Endothelial cell of umbilical vein (primary cell): Measurements from ENCODE around the gene BTBD19. TPM values are rescaled to one million over a fixed set of nuclear protein-coding genes. Genes with fewer than 3 reads are reported as not detected.

Experiments
- BruUV-seq: library from RNA; stranded (reverse); fragments of 400-500 nt; replicated peaks from 2 replicates; lab custom pipeline; 2021; lab: Mats Ljungman, UMichigan
- CTCF ChIA-PET: fragments of 300-600, 350-600 bp; sonication (Branson Sonifier 250); formaldehyde crosslinking; loops from one replicate; lab custom pipeline; 2021; ENCODE audit warnings: antibody characterized with exemption, inconsistent platforms; lab: Charles Lee
- POLR2A ChIA-PET: fragments of 300-600, 350-600 bp; sonication (Branson Sonifier 250); formaldehyde crosslinking; loops from one replicate; lab custom pipeline; 2021; ENCODE audit warnings: antibody characterized with exemption, inconsistent platforms; lab: Charles Lee
- DNase-seq: peaks from one replicate; pipeline ENCODE4 v3.0.0-alpha.2; 2011; ENCODE audit warnings: low read depth, low spot score
- FAIRE-seq: peaks from 2 replicates; lab custom pipeline; 2011; peaks lifted over from hg19 to GRCh38; lab: Jason Lieb, UNC
- H2AFZ ChIP-seq: 2 replicates; pipeline ENCODE4 v1.6.0; 2012; ENCODE audit warnings: low read depth, low read length, control low read depth, inconsistent platforms
- H3K27ac ChIP-seq: 2 replicates; pipeline ENCODE4 v1.5.1; 2011; ENCODE audit warnings: low read depth, mild to moderate bottlenecking, control low read depth, low read length, moderate library complexity; ENCODE audit not compliant: insufficient read depth
- H3K27me3 ChIP-seq, 2 experiments: 2 replicates each; pipeline versions ENCODE4 v1.6.0 to v1.6.1; 2011; ENCODE audit warnings: low read length in 2 of 2, mixed read lengths in 1 of 2; ENCODE audit not compliant: control insufficient read depth in 2 of 2, insufficient read depth in 2 of 2
- H3K36me3 ChIP-seq, 2 experiments: 2 replicates in 1 of 2; 3 replicates in 1 of 2; pipeline ENCODE4 v1.5.1; 2011; ENCODE audit warnings: low read length in 2 of 2, mild to moderate bottlenecking in 1 of 2, moderate library complexity in 1 of 2; ENCODE audit not compliant: control insufficient read depth in 2 of 2, insufficient read depth in 2 of 2; ENCODE audit errors: extremely low read depth in 1 of 2
- H3K4me1 ChIP-seq: 3 replicates; pipeline ENCODE4 v1.5.1; 2011; ENCODE audit warnings: mild to moderate bottlenecking, low read length; ENCODE audit not compliant: control insufficient read depth, insufficient read depth; ENCODE audit errors: extremely low read depth
- H3K4me2 ChIP-seq: 2 replicates; pipeline ENCODE4 v1.6.1; 2011; ENCODE audit warnings: low read length, control low read depth, mixed read lengths; ENCODE audit not compliant: insufficient read depth
- H3K4me3 ChIP-seq, 3 experiments: fragments of 200-600 bp in 1 of 3; sonication (generic), shearing (Covaris generic) in 1 of 3; replicated peaks in 1 of 3; 2 replicates each; pipeline ENCODE4 v1.5.1; 2011 to 2016; ENCODE audit warnings: control low read depth in 3 of 3, low read length in 3 of 3, mild to moderate bottlenecking in 2 of 3, inconsistent platforms in 1 of 3, low read depth in 1 of 3, moderate library complexity in 1 of 3; ENCODE audit not compliant: insufficient read depth in 1 of 3
- H3K79me2 ChIP-seq: 2 replicates; pipeline ENCODE4 v1.6.0; 2012; ENCODE audit warnings: low read length, inconsistent platforms; ENCODE audit not compliant: control insufficient read depth, insufficient read depth
- H3K9ac ChIP-seq: replicated peaks from 2 replicates; pipeline ENCODE3; 2011; ENCODE audit warnings: low read length, control low read depth; ENCODE audit not compliant: insufficient read depth; ENCODE audit errors: extremely low read depth
- H3K9me1 ChIP-seq: replicated peaks from 3 replicates; pipeline ENCODE4 v1.6.0; 2011; ENCODE audit warnings: mild to moderate bottlenecking, low read length; ENCODE audit not compliant: control insufficient read depth, insufficient read depth; ENCODE audit errors: extremely low read depth
- H3K9me3 ChIP-seq: replicated peaks from 2 replicates; pipeline ENCODE4 v1.5.1; 2012; ENCODE audit warnings: low read length, inconsistent platforms; ENCODE audit not compliant: control insufficient read depth, insufficient read depth
- H4K20me1 ChIP-seq: replicated peaks from 2 replicates; pipeline ENCODE3; 2011; ENCODE audit warnings: mild to moderate bottlenecking, low read length; ENCODE audit not compliant: control insufficient read depth, insufficient read depth; ENCODE audit errors: extremely low read depth
- EZH2 ChIP-seq: IDR thresholded peaks from 2 replicates; pipeline ENCODE4 v1.6.1; 2012; ENCODE audit warnings: borderline replicate concordance, low read depth, mild to moderate bottlenecking, moderate library complexity, low read length, inconsistent platforms; ENCODE audit not compliant: severe bottlenecking
- JUN ChIP-seq: IDR thresholded peaks from 2 replicates; pipeline ENCODE4 v1.6.1; 2011; ENCODE audit warnings: borderline replicate concordance, low read depth; ENCODE audit not compliant: insufficient read length, insufficient read depth
- POLR2AphosphoS5 ChIP-seq: IDR thresholded peaks from 2 replicates; pipeline ENCODE4 v1.6.1; 2012; ENCODE audit warnings: low read depth, mild to moderate bottlenecking, control low read depth, low read length, moderate library complexity; ENCODE audit not compliant: insufficient read depth
- dilution Hi-C: fragments of 300-500 bp; cut with MboI; formaldehyde crosslinking; loops from one replicate; pipeline ENCODE4 v1.15.0; 2019; ENCODE audit warnings: low sequenced_read_pairs; ENCODE audit not compliant: extremely low pct_ligation_motif_present
- intact Hi-C: fragments of 100-400 bp; cut with micrococcal nuclease; formaldehyde crosslinking; loops from one replicate; pipeline ENCODE4 v1.10.0; 2022
- polyA plus RNA-seq, 4 experiments: library from polyadenylated mRNA; depleted of rRNA in 3 of 4; stranded (reverse) in 3 of 4; unstranded in 1 of 4; fragments of >200 nt; gene quantifications; 2 replicates each; pipeline versions ENCODE4 v1.2.1 to v1.2.3, GENCODE V29; 2011 to 2012; ENCODE audit warnings: missing spikeins in 1 of 4
- total RNA-seq: library from RNA; stranded (reverse); gene quantifications from 2 replicates; pipeline ENCODE4 v1.2.3, GENCODE V29; 2021
- TF ChIP-seq, protein P1 (sequence below): IDR thresholded peaks from 2 replicates; pipeline ENCODE4 v1.6.1; 2011; ENCODE audit not compliant: insufficient read depth, insufficient read length
- TF ChIP-seq, protein P2 (sequence below), 2 donors: IDR thresholded peaks; 1 replicate in 1 of 2; 2 replicates in 1 of 2; pipeline ENCODE4 v1.5.1; 2011; ENCODE audit warnings: low read length in 2 of 2, mild to moderate bottlenecking in 2 of 2, moderate library complexity in 2 of 2, control low read depth in 1 of 2, inconsistent platforms in 1 of 2, low read depth in 1 of 2; ENCODE audit not compliant: insufficient read depth in 1 of 2; ENCODE audit errors: extremely low read depth in 1 of 2

Gene BTBD19
- total and polyA plus RNA-seq, 2 donors (not counting 3 experiments of a cell fraction or from before 2014, with no cell fraction given): 69.9 to 97.9 TPM

DNA sequence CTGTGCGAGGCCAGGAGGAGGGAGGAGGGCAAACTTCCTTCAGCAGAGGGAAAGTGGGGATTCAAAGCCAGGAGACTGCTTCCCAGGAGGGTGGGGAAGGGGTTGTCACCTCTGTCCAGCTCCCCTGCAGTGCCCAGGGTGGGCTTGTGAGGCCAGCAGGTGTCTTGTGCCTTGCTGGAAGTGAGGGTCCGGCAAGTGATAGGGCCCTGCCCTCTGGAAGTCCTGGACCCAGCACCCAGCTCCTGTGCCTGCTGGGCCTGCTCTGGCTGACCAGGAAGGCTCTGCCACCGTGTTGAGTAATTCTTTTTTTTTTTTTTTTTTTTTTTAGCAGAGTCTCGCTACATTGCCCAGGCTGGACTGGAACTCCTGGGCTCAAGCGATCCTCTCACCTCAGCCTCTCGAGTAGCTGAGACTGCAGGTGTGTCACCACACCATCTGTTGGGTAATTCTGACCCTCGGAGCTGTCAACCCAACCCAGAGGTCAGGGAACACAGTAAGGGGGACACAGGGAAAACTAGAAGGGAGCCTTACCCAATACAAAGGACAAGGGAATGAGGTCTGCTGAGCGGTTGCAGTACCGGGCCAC is 21.4 kb upstream of the BTBD19 start:
- Histone ChIP-seq H3K4me2 (peak overlapping the region; percentile 43), H3K9me1 (no peaks in the 10 kb centered on the region), H3K9ac (no peak overlapping the region), H3K36me3 (no peaks in the 10 kb centered on the region), H3K9me3 (no peaks in the 10 kb centered on the region), H4K20me1 (no peaks in the 10 kb centered on the region), H3K27ac (no peak overlapping the region), H3K27me3 (no peaks in the 10 kb centered on the region), H3K4me3 (no peak overlapping the region), H3K4me1 (peaks cover 10% of the 10 kb centered on the region), H2AFZ (peak overlapping the region; percentile 70), H3K79me2 (no peaks in the 10 kb centered on the region)
- no TSS peak for BruUV-seq
- intact Hi-C loops: loop anchor here (1.0 kb wide), 2 partner anchors 32 to 225 kb away; partner anchors contain the start of gene UROD
- FAIRE-seq (no peak), DNase-seq (no peak)
- ChIA-PET CTCF (interaction anchor here (0.7 to 1.9 kb wide), 7 partner anchors 11 to 224 kb away, joined by 3 to 8 read pairs (median 5); partner anchors contain the start of genes BTBD19, DYNLT4, RNU5D-1 and RPS8), POLR2A (interaction anchor here (1.9 kb wide), 1 partner anchor 32 kb away, joined by 8 read pairs; no protein-coding TSS in a partner anchor)
- TF ChIP-seq, protein P1, sequence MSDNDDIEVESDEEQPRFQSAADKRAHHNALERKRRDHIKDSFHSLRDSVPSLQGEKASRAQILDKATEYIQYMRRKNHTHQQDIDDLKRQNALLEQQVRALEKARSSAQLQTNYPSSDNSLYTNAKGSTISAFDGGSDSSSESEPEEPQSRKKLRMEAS: no peak
- no peak for TF ChIP-seq JUN
- TF ChIP-seq, protein P2, sequence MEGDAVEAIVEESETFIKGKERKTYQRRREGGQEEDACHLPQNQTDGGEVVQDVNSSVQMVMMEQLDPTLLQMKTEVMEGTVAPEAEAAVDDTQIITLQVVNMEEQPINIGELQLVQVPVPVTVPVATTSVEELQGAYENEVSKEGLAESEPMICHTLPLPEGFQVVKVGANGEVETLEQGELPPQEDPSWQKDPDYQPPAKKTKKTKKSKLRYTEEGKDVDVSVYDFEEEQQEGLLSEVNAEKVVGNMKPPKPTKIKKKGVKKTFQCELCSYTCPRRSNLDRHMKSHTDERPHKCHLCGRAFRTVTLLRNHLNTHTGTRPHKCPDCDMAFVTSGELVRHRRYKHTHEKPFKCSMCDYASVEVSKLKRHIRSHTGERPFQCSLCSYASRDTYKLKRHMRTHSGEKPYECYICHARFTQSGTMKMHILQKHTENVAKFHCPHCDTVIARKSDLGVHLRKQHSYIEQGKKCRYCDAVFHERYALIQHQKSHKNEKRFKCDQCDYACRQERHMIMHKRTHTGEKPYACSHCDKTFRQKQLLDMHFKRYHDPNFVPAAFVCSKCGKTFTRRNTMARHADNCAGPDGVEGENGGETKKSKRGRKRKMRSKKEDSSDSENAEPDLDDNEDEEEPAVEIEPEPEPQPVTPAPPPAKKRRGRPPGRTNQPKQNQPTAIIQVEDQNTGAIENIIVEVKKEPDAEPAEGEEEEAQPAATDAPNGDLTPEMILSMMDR (IDR thresholded peaks at IDR 0.05; ENCODE audit: extremely low read depth in 1 of 2, insufficient read depth in 1 of 2, low read depth in 1 of 2, low read length in 2 of 2): no peak
- TF ChIP-seq POLR2AphosphoS5: no peak
- TF ChIP-seq EZH2: no peak
- dilution Hi-C loops: no loop called here
